ENCODE measurements around the gene KCND2. TPM values are rescaled to one million over a fixed set of nuclear protein-coding genes. Genes with fewer than 3 reads are reported as not detected.
"Not testable (repeated sequence)": the region's sequence is repeated elsewhere in the genome, so short reads cannot be mapped to it uniquely, and the experiment has no call there.

The KCND2 gene
- total RNA-seq, 4 donors from 2014 or later: 0.89 to 2.1 (median 1.4) TPM

DNA sequence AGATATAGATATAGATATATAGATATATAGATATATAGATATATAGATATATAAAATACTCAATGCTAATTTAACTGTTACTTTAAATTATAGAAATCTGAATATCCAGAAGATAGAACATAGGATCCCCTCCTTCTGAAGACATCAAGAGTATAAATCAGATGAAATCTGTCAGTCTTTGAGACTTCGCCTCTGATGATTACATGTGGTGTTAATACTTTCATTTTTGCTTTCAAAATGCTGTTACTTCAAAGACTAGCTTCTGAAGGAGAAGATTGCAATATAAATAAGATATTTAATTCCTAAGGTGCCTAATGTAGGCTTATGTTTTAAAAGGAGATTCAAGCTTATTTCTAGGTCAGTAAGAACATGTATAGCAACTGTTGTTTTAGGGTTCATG is 404.6 kb downstream of the KCND2 start:
- Histone ChIP-seq H3K36me3 (no peaks in the 10 kb centered on the region), H3K4me3 (replicated peaks in 1 of 3) (no peak overlapping the region), H3K4me1 (no peaks in the 10 kb centered on the region), H3K9me3 (no peaks in the 10 kb centered on the region), H3K27ac (no peak overlapping the region), H3K27me3 (no peaks in the 10 kb centered on the region)
- TF ChIP-seq POLR2A (IDR thresholded peaks at IDR 0.05): no peak
- TF ChIP-seq, protein P1, sequence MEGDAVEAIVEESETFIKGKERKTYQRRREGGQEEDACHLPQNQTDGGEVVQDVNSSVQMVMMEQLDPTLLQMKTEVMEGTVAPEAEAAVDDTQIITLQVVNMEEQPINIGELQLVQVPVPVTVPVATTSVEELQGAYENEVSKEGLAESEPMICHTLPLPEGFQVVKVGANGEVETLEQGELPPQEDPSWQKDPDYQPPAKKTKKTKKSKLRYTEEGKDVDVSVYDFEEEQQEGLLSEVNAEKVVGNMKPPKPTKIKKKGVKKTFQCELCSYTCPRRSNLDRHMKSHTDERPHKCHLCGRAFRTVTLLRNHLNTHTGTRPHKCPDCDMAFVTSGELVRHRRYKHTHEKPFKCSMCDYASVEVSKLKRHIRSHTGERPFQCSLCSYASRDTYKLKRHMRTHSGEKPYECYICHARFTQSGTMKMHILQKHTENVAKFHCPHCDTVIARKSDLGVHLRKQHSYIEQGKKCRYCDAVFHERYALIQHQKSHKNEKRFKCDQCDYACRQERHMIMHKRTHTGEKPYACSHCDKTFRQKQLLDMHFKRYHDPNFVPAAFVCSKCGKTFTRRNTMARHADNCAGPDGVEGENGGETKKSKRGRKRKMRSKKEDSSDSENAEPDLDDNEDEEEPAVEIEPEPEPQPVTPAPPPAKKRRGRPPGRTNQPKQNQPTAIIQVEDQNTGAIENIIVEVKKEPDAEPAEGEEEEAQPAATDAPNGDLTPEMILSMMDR (IDR thresholded peaks at IDR 0.05): no peak
- intact Hi-C loops (cut with DNase I): no loop called here
- 93 to 98% methylated on average over 1 of the region's 1 CpG for WGBS, 2 donors
- DNase-seq: no peak

DNA sequence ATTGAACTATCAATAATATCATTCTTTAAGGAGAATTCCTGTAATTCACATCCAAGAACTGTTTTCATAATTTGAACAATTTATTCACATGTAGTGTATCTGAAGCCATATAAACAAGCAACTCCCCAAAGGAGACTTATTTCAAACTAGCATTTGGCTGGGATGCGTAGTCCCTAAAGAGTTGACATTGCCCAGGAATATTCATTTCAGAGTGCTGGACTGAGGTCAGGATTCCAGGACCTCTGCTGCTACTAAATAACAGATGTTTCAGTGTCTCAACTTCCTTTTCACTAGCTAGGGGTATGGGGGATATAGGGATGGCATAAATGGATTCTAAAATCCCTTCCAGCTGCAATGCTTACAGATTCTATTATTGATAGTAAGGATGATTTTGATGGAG is 408.0 kb downstream of the KCND2 start:
- no peak overlapping the region for H3K4me3 ChIP-seq (replicated peaks in 1 of 3)
- TF ChIP-seq, protein P1 (IDR thresholded peaks at IDR 0.05): no peak
- TF ChIP-seq POLR2A (IDR thresholded peaks at IDR 0.05): no peak
- no peaks in the 10 kb centered on the region for H3K4me1 ChIP-seq
- no peaks in the 10 kb centered on the region for H3K36me3 ChIP-seq
- no peaks in the 10 kb centered on the region for H3K27me3 ChIP-seq
- WGBS, 2 donors: 79 to 82% methylated on average over 1 of the region's 1 CpG
- no peak overlapping the region for H3K27ac ChIP-seq
- H3K9me3 ChIP-seq: no peaks in the 10 kb centered on the region
- intact Hi-C loops (cut with DNase I): no loop called here
- DNase-seq: no peak

DNA sequence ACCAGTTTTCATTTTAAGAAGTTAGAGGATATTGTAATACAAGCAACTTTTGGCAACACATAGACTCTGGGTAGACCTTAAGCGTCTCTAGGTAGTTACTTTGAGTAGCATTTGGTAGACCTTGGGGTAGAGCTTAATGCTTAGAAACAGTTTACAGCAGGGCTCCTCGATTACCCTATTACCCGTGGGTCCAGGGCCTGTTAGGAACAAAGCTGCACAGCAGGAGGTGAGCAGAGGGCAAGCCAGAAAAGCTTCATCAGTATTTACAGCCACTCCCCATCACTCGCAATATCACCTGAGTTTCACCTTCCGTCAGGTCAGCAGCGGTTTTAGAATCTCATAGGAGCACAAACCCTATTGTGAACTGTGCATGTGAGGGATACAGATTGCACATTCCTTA is 411.5 kb downstream of the KCND2 start:
- no peaks in the 10 kb centered on the region for H3K9me3 ChIP-seq
- WGBS, 2 donors: 80 to 81% methylated on average over 6 of the region's 6 CpGs
- H3K27me3 ChIP-seq: no peaks in the 10 kb centered on the region
- no peaks in the 10 kb centered on the region for H3K4me1 ChIP-seq
- DNase-seq: no peak
- H3K4me3 ChIP-seq (replicated peaks in 1 of 3): no peak overlapping the region
- H3K36me3 ChIP-seq: no peaks in the 10 kb centered on the region
- H3K27ac ChIP-seq: no peak overlapping the region
- intact Hi-C loops (cut with DNase I): no loop called here
- TF ChIP-seq POLR2A (IDR thresholded peaks at IDR 0.05): no peak

DNA sequence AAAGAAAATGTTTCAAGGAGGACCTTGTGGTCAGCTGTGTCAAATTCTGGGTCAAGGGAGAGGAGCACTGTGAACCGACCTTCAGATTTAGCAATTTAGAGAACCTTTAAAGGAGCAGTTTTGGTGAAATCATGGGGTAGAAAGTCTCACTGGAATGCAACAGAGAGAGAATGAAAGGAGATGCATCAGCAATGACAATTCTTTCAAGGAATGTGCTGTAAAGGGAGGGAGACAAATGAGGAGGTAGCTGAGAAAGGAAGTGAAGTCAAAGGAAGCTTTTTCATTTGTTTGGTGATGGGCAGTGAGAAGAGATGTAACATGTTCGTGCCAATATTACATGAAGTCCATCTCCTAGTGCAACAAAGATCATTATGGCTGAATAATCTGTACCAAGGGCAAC is 418.9 kb downstream of the KCND2 start:
- WGBS, 2 donors: 72 to 74% methylated on average over 2 of the region's 2 CpGs
- no peak for TF ChIP-seq POLR2A (IDR thresholded peaks at IDR 0.05)
- TF ChIP-seq, protein P1 (IDR thresholded peaks at IDR 0.05): no peak
- no peak for DNase-seq

DNA sequence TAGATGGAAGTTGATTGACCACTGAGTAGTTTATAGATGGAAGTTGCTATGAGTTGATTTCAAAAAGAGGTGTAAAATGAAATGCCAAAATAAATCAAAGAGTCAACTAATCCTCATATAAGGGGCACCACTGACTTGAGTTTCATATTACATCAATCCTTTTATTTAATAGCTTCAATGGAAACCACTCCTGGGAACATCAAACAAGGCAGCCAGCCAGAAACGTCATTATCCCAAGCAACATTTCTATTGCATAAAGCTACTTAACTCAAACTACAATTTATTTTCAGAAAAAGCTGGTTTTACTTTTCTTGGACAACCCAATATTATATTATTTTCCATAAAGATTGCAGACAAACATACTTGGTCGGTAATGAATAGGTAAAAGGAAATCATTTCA is 422.9 kb downstream of the KCND2 start:
- TF ChIP-seq, protein P1 (IDR thresholded peaks at IDR 0.05): no peak
- TF ChIP-seq POLR2A (IDR thresholded peaks at IDR 0.05): no peak
- Histone ChIP-seq H3K9me3 (no peaks in the 10 kb centered on the region), H3K4me1 (no peaks in the 10 kb centered on the region), H3K36me3 (no peaks in the 10 kb centered on the region), H3K27ac (no peak overlapping the region), H3K27me3 (no peaks in the 10 kb centered on the region), H3K4me3 (replicated peaks in 1 of 3) (no peak overlapping the region)
- WGBS, 2 donors: 68 to 89% methylated on average over 2 of the region's 2 CpGs
- intact Hi-C loops (cut with DNase I): no loop called here
- no peak for DNase-seq

More for the DNA sequence above, 418.9 kb downstream of the KCND2 start:
- no peaks in the 10 kb centered on the region for H3K36me3 ChIP-seq
- H3K27me3 ChIP-seq: no peaks in the 10 kb centered on the region
- H3K27ac ChIP-seq: no peak overlapping the region
- H3K4me1 ChIP-seq: no peaks in the 10 kb centered on the region
- H3K4me3 ChIP-seq (replicated peaks in 1 of 3): no peak overlapping the region
- intact Hi-C loops (cut with DNase I): no loop called here
- no peaks in the 10 kb centered on the region for H3K9me3 ChIP-seq

DNA sequence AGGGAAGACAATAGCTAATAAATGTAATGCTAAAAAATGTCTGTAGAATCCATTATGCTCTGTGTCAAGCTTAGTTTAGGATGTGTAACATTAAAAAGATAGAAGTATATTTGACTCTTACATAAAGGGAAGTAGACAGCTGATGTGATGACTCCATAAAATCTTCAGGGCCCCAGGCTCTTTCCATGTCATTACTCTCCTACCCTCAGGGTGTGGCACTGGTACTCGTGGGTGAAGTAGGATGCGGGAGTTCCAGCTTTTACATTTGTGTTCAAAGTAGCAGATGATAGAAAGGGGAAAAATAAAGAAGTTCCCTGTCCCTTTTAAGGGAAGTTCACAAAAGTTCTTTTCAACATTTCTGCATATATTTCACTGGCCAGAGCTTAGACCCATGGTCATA is 427.8 kb downstream of the KCND2 start:
- Histone ChIP-seq H3K36me3 (no peaks in the 10 kb centered on the region), H3K4me3 (replicated peaks in 1 of 3) (no peak overlapping the region), H3K27me3 (no peaks in the 10 kb centered on the region), H3K9me3 (no peaks in the 10 kb centered on the region), H3K27ac (no peak overlapping the region), H3K4me1 (no peaks in the 10 kb centered on the region)
- TF ChIP-seq, protein P1 (IDR thresholded peaks at IDR 0.05): no peak
- no peak for TF ChIP-seq POLR2A (IDR thresholded peaks at IDR 0.05)
- intact Hi-C loops (cut with DNase I): no loop called here
- no peak for DNase-seq
- 89 to 93% methylated on average over 2 of the region's 2 CpGs for WGBS, 2 donors

DNA sequence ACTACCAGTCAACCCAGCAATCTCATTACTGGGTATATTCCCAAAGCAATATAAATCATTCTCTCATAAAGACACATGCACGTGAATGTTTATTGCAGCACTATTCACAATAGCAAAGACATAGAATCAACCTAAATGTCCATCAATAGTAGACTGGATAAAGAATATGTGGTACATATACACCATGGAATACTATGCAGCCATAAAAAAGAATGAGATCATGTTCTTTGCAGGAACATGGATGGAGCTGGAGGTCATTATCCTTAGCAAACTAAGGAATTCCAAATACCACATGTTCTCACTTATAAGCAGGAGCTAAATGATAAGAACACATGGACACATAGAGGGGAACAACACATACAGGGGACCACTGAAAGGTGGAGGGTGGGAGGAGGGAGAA is 429.4 kb downstream of the KCND2 start:
- H3K27ac ChIP-seq; H3K4me1 ChIP-seq; H3K27me3 ChIP-seq; intact Hi-C loops (cut with DNase I); H3K4me3 ChIP-seq (replicated peaks in 1 of 3); H3K36me3 ChIP-seq; DNase-seq; H3K9me3 ChIP-seq: not testable (repeated sequence)
- 93 to 97% methylated on average over 1 of the region's 1 CpG for WGBS, 2 donors

Measured in thyroid gland (tissue), 4 donors.